GM20000 (cell line): Measurements from ENCODE around the gene NME9.

Experiments
- DNase-seq: peaks from one replicate; pipeline ENCODE4 v3.0.0; 2012; ENCODE audit warnings: low spot score
- TF ChIP-seq, protein P1 (sequence below): IDR thresholded peaks from 2 replicates; pipeline ENCODE4 v1.5.1; 2012; ENCODE audit warnings: mild to moderate bottlenecking, control low read depth; ENCODE audit errors: extremely low read depth, missing control alignments

NME9 gene

DNA sequence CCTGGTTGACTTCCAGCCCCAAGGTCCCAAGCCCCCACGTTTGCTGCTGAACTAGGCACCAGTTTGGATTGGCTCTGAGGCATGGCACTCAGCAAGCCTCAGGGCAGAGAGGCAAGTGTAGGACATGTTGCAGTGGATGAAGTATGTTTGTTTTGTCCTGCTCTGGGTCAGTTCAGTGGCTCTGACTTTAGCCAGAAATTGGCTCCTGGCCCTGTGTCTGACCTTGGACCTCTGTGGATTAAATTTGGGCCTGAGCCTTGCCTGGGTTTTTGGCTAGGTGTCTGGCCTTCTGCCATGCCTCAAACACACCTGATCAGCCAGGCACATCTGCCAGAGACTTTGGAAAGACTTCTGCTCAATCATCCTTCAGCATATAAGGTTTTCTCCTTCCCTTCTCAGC is 15.1 kb upstream of the NME9 start:
- DNase-seq, result no peak
- TF ChIP-seq, protein P1, sequence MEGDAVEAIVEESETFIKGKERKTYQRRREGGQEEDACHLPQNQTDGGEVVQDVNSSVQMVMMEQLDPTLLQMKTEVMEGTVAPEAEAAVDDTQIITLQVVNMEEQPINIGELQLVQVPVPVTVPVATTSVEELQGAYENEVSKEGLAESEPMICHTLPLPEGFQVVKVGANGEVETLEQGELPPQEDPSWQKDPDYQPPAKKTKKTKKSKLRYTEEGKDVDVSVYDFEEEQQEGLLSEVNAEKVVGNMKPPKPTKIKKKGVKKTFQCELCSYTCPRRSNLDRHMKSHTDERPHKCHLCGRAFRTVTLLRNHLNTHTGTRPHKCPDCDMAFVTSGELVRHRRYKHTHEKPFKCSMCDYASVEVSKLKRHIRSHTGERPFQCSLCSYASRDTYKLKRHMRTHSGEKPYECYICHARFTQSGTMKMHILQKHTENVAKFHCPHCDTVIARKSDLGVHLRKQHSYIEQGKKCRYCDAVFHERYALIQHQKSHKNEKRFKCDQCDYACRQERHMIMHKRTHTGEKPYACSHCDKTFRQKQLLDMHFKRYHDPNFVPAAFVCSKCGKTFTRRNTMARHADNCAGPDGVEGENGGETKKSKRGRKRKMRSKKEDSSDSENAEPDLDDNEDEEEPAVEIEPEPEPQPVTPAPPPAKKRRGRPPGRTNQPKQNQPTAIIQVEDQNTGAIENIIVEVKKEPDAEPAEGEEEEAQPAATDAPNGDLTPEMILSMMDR, result no peak

DNA sequence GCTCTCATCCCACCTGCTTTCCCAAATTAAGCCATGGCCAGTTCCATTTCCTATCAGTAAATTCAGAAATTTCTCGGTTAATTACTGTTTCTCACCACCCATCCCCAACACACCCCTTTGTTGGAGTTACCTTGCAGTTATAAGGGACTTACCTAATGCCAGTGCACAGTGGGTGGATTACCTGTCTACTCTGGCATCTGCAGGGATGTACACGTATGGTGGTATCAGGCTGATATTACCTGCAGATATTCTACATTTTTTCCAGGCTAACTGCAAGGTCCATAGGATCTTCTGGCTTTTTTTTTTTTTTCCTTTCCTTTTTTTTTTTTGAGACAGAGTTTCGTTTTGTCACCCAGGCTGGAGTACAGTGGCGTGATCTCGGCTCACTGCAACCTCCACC is 10.9 kb upstream of the NME9 start:
- TF ChIP-seq, protein P1, result no peak
- no peak for DNase-seq

DNA sequence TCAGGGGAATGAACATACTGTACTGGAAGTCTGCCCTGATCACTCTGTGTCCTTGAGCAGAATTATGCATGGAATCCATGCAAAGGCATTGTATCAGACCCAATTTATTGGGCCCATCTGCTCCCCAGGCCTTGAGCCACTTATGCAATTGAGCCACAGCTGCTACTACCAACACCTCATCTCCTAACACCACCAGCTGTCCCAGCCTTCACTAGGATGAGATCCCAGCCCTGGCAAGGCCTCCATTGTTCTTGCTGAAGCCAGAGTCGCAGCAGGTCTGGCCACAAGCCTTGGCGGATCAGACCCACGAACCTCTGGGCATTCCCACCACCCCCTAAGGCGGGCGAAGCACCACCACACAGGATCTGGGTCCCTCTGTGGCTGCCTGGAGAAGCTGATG is 9.2 kb upstream of the NME9 start:
- no peak for DNase-seq
- TF ChIP-seq, protein P1, result no peak

DNA sequence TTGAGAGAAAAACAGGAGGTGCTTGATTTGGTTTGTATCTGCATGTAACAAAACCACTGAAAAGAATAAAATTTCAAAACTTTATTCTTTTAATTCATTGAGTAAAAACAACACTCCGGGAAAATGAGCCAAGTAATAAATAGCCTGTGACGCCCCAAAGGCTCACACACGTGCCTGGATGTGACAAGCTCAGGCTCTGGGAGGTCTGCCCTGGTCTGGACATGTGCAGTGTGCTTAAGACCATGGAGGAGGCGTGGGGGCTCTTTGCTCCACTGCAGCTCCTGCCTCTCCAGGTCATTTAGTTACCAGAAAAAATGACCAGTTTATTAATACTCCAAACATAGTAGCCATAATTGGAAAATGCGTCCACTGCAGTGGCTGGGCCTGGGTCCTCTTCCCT is 8.6 kb upstream of the NME9 start:
- TF ChIP-seq, protein P1, result no peak
- no peak for DNase-seq

DNA sequence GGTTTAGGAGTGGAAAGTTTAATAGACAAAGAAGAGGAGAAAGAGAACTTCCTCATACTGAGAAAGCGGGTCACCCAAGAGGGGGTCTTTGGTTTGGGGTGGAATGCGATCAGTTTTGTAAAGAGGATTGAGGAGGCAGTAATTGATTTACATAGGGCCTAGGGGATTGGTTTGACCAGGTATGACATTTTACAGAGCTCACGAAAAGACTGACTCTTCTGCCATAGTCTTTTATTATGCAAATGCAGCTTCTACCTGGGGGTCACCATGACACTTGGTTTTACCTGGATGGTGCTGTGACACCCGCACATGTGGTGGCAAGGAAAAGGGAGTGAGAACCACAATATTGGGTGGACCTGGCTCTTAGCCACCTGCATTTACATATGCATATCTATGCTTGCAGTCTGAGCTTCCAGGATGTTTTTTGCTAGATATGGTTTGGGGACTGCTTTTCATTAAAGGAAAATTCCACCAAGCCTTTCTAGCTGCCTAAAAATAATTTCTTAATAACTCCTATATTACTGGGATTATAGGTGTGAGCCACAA is 6.9 kb upstream of the NME9 start:
- TF ChIP-seq, protein P1, result no peak
- no peak for DNase-seq

DNA sequence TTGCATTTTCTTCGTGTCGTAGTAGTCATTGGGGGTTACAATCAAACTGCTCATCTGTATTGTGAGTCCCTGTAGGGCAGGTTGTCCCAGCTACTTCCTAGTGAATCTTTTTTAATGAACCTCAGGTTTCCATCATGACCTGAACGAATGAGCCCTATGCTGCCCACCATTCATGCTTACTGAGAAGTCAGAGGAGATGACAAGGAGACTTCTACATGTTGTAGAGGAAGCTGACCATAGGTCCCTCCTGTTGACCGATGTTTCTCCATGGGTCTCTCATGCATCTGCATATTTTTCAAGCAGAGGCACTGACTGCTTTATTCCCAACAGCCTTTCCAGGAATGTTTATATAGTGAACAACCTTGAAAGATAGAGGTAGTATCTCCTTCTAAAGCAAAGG is 5.0 kb upstream of the NME9 start:
- DNase-seq, result no peak
- TF ChIP-seq, protein P1, result no peak

DNA sequence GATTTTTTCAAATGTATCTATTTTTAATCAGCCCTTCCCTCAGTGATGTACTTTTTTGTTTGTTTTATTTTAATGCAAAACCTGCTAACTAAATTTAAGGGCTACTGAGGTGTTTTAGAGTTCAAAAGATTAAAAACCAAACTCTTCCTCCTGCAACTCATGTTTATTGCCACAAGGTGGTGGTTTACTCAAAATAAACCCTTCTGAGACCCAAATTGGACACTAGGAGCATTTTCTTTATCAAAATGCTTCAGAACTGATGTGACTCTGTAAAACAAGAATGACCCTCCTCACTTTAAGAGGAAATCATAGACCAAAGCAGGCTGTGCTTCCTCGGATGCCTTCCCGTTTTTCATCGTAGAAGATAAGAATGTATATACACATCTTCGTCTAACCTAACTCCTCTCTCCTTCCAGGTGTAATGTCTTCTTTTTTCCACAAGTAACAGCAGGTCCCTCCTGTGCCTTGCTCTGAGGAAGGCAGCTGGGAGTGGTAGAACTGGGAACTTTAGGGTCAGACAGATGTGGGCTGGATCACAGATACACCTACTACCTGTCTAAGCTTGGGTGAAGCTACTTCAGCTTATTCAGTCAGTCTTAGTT is 2.9 kb upstream of the NME9 start:
- peak; percentile 51 for DNase-seq
- TF ChIP-seq, protein P1, result no peak
